K562 (cell line): ENCODE data around the gene FEV. TPM values are rescaled to one million over a fixed set of nuclear protein-coding genes. Genes with fewer than 3 reads are reported as not detected.

Experiments used
- ATAC-seq: fragments of 200-7000 bp; cut with Tn5 transposase; 3 replicates; pipeline ENCODE4 v1.9.1; 2020; ENCODE audit warnings: moderate library complexity
- BruUV-seq: library from RNA; stranded (reverse); fragments of 400-500 nt; replicated peaks from 2 replicates; lab custom pipeline; 2021; lab: Mats Ljungman, UMichigan
- CTCF ChIA-PET: fragments of 300-600 bp; formaldehyde crosslinking; extraction: SDS; loops from one replicate; lab custom pipeline; 2021; ENCODE audit warnings: low intra/inter-chr PET ratio; lab: Yijun Ruan, JAX
- POLR2A ChIA-PET: fragments of 300-600, 350-650 bp; sonication (Branson Sonifier 250); formaldehyde crosslinking; extraction: SDS; loops from one replicate; lab custom pipeline; 2021; ENCODE audit warnings: antibody characterized with exemption, inconsistent platforms; lab: Yijun Ruan, JAX
- DNase-seq, 4 experiments: peaks; one replicate each; pipeline versions ENCODE4 v3.0.0 to v3.0.0-alpha.2; 2011 to 2018; ENCODE audit warnings: low spot score in 3 of 4, mixed read lengths in 3 of 4; ENCODE audit errors: extremely low read depth in 1 of 4
- FAIRE-seq: peaks from 2 replicates; lab custom pipeline; 2011; peaks lifted over from hg19 to GRCh38; lab: Jason Lieb, UNC
- H2AFZ ChIP-seq: 2 replicates; pipeline ENCODE4 v1.6.0; 2011; ENCODE audit warnings: low read depth, low read length, control low read depth, inconsistent platforms
- H3K27ac ChIP-seq: fragments of 200-600 bp; 3 replicates; pipeline ENCODE4 v1.8.0; 2011; ENCODE audit warnings: low read depth, mild to moderate bottlenecking, control low read depth, inconsistent platforms, low read length, moderate library complexity, mixed read lengths; ENCODE audit errors: extremely low read depth
- H3K27me3 ChIP-seq, 2 experiments: fragments of 300-600 bp in 1 of 2; 2 replicates in 1 of 2; 3 replicates in 1 of 2; pipeline versions ENCODE4 v1.6.0 to v1.8.0; 2011; ENCODE audit warnings: inconsistent platforms in 2 of 2, low read length in 2 of 2, mild to moderate bottlenecking in 1 of 2, mixed read lengths in 1 of 2, moderate library complexity in 1 of 2; ENCODE audit not compliant: control insufficient read depth in 2 of 2, insufficient read depth in 2 of 2
- H3K36me3 ChIP-seq: fragments of 300-600 bp; 3 replicates; pipeline ENCODE4 v1.8.0; 2011; ENCODE audit warnings: mild to moderate bottlenecking, low read length, inconsistent platforms; ENCODE audit not compliant: control insufficient read depth, insufficient read depth
- H3K4me1 ChIP-seq, 2 experiments: fragments of 200-600 bp in 1 of 2; replicated peaks in 1 of 2; 2 replicates in 1 of 2; 3 replicates in 1 of 2; pipeline versions ENCODE4 v1.5.1 to v1.8.0; 2011; ENCODE audit warnings: inconsistent platforms in 2 of 2, low read length in 2 of 2, mild to moderate bottlenecking in 1 of 2, mixed read lengths in 1 of 2, moderate library complexity in 1 of 2; ENCODE audit not compliant: control insufficient read depth in 2 of 2, insufficient read depth in 2 of 2
- H3K4me2 ChIP-seq: 2 replicates; pipeline ENCODE4 v1.6.1; 2011; ENCODE audit warnings: low read length, control low read depth, inconsistent platforms, mixed read lengths; ENCODE audit not compliant: insufficient read depth
- H3K4me3 ChIP-seq: fragments of 200-600 bp; sonication (generic), shearing (Covaris generic); 2 replicates; pipeline ENCODE4 v1.5.1; 2016; ENCODE audit warnings: control low read depth, inconsistent platforms
- H3K79me2 ChIP-seq: fragments of 200-600 bp; 3 replicates; pipeline ENCODE4 v1.8.0; 2011; ENCODE audit warnings: low read length, inconsistent platforms; ENCODE audit not compliant: control insufficient read depth, insufficient read depth
- H3K9ac ChIP-seq, 2 experiments: 2 replicates each; pipeline versions ENCODE4 v1.6.0 to v1.6.1; 2011; ENCODE audit warnings: low read depth in 2 of 2, low read length in 2 of 2, control low read depth in 1 of 2, inconsistent platforms in 1 of 2, mild to moderate bottlenecking in 1 of 2, mixed read lengths in 1 of 2; ENCODE audit not compliant: insufficient read depth in 1 of 2
- H3K9me1 ChIP-seq: one replicate; pipeline ENCODE4 v1.6.0; 2011; ENCODE audit warnings: inconsistent platforms, mild to moderate bottlenecking, low read length, moderate library complexity; ENCODE audit not compliant: control insufficient read depth, insufficient read depth
- H3K9me3 ChIP-seq: replicated peaks from 2 replicates; pipeline ENCODE4 v1.5.1; 2011; ENCODE audit warnings: low read depth, low read length, inconsistent platforms; ENCODE audit not compliant: control insufficient read depth, insufficient read depth
- H4K20me1 ChIP-seq: replicated peaks from 2 replicates; pipeline ENCODE4 v1.6.1; 2011; ENCODE audit warnings: low read length, inconsistent platforms, mixed read lengths; ENCODE audit not compliant: control insufficient read depth, insufficient read depth
- XRCC4 ChIP-seq: IDR thresholded peaks from one replicate; pipeline ENCODE4 v1.6.1; 2011; ENCODE audit not compliant: insufficient read depth, insufficient read length; ENCODE audit errors: extremely low read depth
- ZNF3 ChIP-seq: fragments of 250-450 bp; sonication (Bioruptor Pico); IDR thresholded peaks from 2 replicates; pipeline ENCODE4 v1.5.0; 2021; ENCODE audit warnings: mild to moderate bottlenecking, moderate library complexity
- WGBS: fragments of 100-300 bp; shearing (Covaris generic); methylation state at CpG from one replicate; pipeline ENCODE4 v1.1.6; 2016; ENCODE audit warnings: low coverage, mixed read lengths; ENCODE audit not compliant: insufficient coverage; ENCODE audit errors: missing lambda C conversion rate; 5-methylcytosine and 5-hydroxymethylcytosine counted together
- in situ Hi-C: fragments of 300-500 bp; cut with MboI; formaldehyde crosslinking; loops from 4 replicates; pipeline ENCODE4 v1.15.0; 2018; ENCODE audit warnings: inconsistent platforms, mixed read lengths
- intact Hi-C: fragments of 100-400 bp; cut with micrococcal nuclease; formaldehyde crosslinking; loops from 2 replicates; pipeline ENCODE4 v1.14.2; 2022
- polyA plus RNA-seq, 8 experiments: library from polyadenylated mRNA; depleted of rRNA in 4 of 8; stranded (reverse) in 5 of 8; unstranded in 3 of 8; fragments of >200 nt; fragmentation: Nextera tagmentation in 2 of 8; fragmentation: Illumina TruSeq in 1 of 8; extraction: Ambion mirVana in 2 of 8; extraction: Trizol in 1 of 8; gene quantifications; 2 replicates each; pipeline versions ENCODE4 v1.2.1 to v1.2.3, GENCODE V29; 2011 to 2014; ENCODE audit warnings: inconsistent platforms in 1 of 8, missing spikeins in 1 of 8
- total RNA-seq, 7 experiments: library from RNA; depleted of rRNA in 6 of 7; stranded (reverse); fragments of >200 nt in 6 of 7; fragmentation: Illumina TruSeq in 2 of 7; extraction: Trizol in 2 of 7; gene quantifications; 2 replicates each; pipeline versions ENCODE4 v1.2.1 to v1.2.3, GENCODE V29; 2011 to 2021; ENCODE audit warnings: low replicate concordance in 1 of 7
- TF ChIP-seq, protein P1 (sequence below): sonication (generic); formaldehyde crosslinking; IDR thresholded peaks from 2 replicates; pipeline ENCODE4 v1.8.0; 2022; ENCODE audit warnings: missing genetic modification reagents, mild to moderate bottlenecking, moderate library complexity, borderline replicate concordance
- TF ChIP-seq, protein P2 (sequence below), 3 experiments: IDR thresholded peaks in 2 of 3; conservative IDR thresholded peaks in 1 of 3; 2 replicates each; pipeline ENCODE4 v1.5.1; 2011 to 2012; ENCODE audit warnings: low read length in 3 of 3, mild to moderate bottlenecking in 3 of 3, control low read depth in 2 of 3, improper control_type of control experiment in 1 of 3, inconsistent platforms in 1 of 3, low read depth in 1 of 3, mixed read lengths in 1 of 3, moderate library complexity in 1 of 3; ENCODE audit not compliant: insufficient read depth in 2 of 3

The FEV gene
- total and polyA plus RNA-seq, 9 of the 15 experiments (the other 6 are each of a cell fraction or from before 2014, with no cell fraction given): 0.08 to 1.6 (median 0.62) TPM; not detected in 1

DNA sequence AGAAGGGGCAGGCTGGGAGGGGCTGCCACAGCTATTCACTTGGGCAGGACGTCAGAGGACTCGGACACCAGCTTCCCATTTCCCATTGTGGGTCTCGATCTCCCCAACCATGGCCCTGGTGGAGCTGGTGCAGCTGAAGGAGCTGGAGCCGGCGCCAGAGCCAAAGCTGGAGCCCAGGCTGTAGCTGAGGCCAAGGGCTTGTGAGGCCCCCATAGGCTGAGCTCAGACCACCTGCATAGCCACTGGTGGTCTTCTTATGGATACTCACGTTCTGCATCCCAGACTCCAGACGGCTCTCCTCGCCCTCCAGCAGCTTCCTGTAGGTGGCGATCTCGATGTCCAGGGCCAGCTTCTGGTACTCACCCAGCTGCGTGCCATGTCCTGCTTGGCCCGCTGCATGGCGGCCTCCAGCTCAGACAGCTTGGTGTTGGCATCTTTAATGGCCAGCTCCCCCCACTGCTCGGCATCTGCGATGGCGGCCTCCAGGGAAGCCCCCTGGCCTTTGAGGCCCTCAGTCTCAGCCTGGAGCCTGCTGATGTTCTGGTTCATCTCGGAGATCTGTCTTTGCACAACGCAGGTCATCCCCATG is 31.5 kb downstream of the FEV start:
- H2AFZ ChIP-seq: no peak overlapping the region
- in situ Hi-C loops (no loop called here), intact Hi-C loops (no loop called here)
- H3K36me3 ChIP-seq: no peaks in the 10 kb centered on the region
- H3K27ac ChIP-seq: no peak overlapping the region
- H3K9ac ChIP-seq: no peak overlapping the region
- peaks cover 0 to 23% of the 10 kb centered on the region in 2 experiments; a peak in 3 of 5 replicates for H3K27me3 ChIP-seq
- ChIA-PET POLR2A (interaction anchor here (1.1 kb wide), 1 partner anchor 9 kb away, joined by 4 read pairs; no protein-coding TSS in a partner anchor), CTCF (no interaction called here)
- H3K9me1 ChIP-seq: no peaks in the 10 kb centered on the region
- FAIRE-seq (no peak), DNase-seq (no peak), ATAC-seq (no peak)
- TF ChIP-seq ZNF3: no peak
- TF ChIP-seq, protein P1, sequence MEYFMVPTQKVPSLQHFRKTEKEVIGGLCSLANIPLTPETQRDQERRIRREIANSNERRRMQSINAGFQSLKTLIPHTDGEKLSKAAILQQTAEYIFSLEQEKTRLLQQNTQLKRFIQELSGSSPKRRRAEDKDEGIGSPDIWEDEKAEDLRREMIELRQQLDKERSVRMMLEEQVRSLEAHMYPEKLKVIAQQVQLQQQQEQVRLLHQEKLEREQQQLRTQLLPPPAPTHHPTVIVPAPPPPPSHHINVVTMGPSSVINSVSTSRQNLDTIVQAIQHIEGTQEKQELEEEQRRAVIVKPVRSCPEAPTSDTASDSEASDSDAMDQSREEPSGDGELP (CRISPR knock-in tag): peak; percentile 26; the same call in 1 of the 2 replicates
- no peak for TF ChIP-seq XRCC4
- TF ChIP-seq, protein P2, sequence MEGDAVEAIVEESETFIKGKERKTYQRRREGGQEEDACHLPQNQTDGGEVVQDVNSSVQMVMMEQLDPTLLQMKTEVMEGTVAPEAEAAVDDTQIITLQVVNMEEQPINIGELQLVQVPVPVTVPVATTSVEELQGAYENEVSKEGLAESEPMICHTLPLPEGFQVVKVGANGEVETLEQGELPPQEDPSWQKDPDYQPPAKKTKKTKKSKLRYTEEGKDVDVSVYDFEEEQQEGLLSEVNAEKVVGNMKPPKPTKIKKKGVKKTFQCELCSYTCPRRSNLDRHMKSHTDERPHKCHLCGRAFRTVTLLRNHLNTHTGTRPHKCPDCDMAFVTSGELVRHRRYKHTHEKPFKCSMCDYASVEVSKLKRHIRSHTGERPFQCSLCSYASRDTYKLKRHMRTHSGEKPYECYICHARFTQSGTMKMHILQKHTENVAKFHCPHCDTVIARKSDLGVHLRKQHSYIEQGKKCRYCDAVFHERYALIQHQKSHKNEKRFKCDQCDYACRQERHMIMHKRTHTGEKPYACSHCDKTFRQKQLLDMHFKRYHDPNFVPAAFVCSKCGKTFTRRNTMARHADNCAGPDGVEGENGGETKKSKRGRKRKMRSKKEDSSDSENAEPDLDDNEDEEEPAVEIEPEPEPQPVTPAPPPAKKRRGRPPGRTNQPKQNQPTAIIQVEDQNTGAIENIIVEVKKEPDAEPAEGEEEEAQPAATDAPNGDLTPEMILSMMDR (IDR thresholded peaks at IDR 0.05 in 2 of 3, conservative IDR thresholded peaks at IDR 0.05 in 1 of 3; ENCODE audit: insufficient read depth in 2 of 3, low read depth in 1 of 3, low read length in 3 of 3): peak; percentile 14 to 23 (median 21); a peak in 2 of 6 replicates
- no peak overlapping the region for H3K4me3 ChIP-seq
- WGBS: 1% methylated on average over 12 of the region's 18 CpGs
- H3K4me1 ChIP-seq: peaks cover 0 to 5% of the 10 kb centered on the region in 2 experiments; a peak in 1 of 5 replicates
- no peaks in the 10 kb centered on the region for H3K79me2 ChIP-seq
- no peak overlapping the region for H3K4me2 ChIP-seq
- H4K20me1 ChIP-seq: no peaks in the 10 kb centered on the region
- no peaks in the 10 kb centered on the region for H3K9me3 ChIP-seq
- no TSS peak for BruUV-seq
